Measurements from ENCODE around the gene CDH19. TPM values are rescaled to one million over a fixed set of nuclear protein-coding genes. Genes with fewer than 3 reads are reported as not detected.

The CDH19 gene
- polyA plus RNA-seq, 3 donors = 0.18 to 0.27 (median 0.26) TPM

GRCh38 chr18:66575263-66575662 lies 28.6 kb downstream of the CDH19 start:
- no peak for DNase-seq (ENCODE audit: extremely low read depth in 1 of 11, low read depth in 9 of 11, low spot score in 4 of 11)

- DNase-seq (ENCODE audit: extremely low read depth in 1 of 11, low read depth in 9 of 11, low spot score in 4 of 11) = no peak
Measured at GRCh38 chr18:66571845-66572244, 32.0 kb downstream of the CDH19 start.

GRCh38 chr18:66566616-66567015 lies 37.3 kb downstream of the CDH19 start:
- no peak for DNase-seq (ENCODE audit: extremely low read depth in 1 of 11, low read depth in 9 of 11, low spot score in 4 of 11)

GRCh38 chr18:66564236-66564635 lies 39.7 kb downstream of the CDH19 start:
- no peak for DNase-seq (ENCODE audit: extremely low read depth in 1 of 11, low read depth in 9 of 11, low spot score in 4 of 11)

- no peak for DNase-seq (ENCODE audit: extremely low read depth in 1 of 11, low read depth in 9 of 11, low spot score in 4 of 11)
Measured at GRCh38 chr18:66562279-66562678, 41.6 kb downstream of the CDH19 start.

- no peak for DNase-seq (ENCODE audit: extremely low read depth in 1 of 11, low read depth in 9 of 11, low spot score in 4 of 11)
Measured at GRCh38 chr18:66560094-66560493, 43.8 kb downstream of the CDH19 start.

- DNase-seq (ENCODE audit: extremely low read depth in 1 of 11, low read depth in 9 of 11, low spot score in 4 of 11) = no peak
Measured at GRCh38 chr18:66558773-66559172, 45.1 kb downstream of the CDH19 start.

GRCh38 chr18:66557091-66557490 lies 46.8 kb downstream of the CDH19 start:
- no peak for DNase-seq (ENCODE audit: extremely low read depth in 1 of 11, low read depth in 9 of 11, low spot score in 4 of 11)

- DNase-seq (ENCODE audit: extremely low read depth in 1 of 11, low read depth in 9 of 11, low spot score in 4 of 11) = no peak
Measured at GRCh38 chr18:66555585-66555984, 48.3 kb downstream of the CDH19 start.

GRCh38 chr18:66553824-66554223 lies 50.1 kb downstream of the CDH19 start:
- DNase-seq (ENCODE audit: extremely low read depth in 1 of 11, low read depth in 9 of 11, low spot score in 4 of 11) = no peak

- DNase-seq (ENCODE audit: extremely low read depth in 1 of 11, low read depth in 9 of 11, low spot score in 4 of 11) = peak in 7 of 11 donors; percentile 2 to 52 (median 32)
Measured at GRCh38 chr18:66550366-66550765, 53.5 kb downstream of the CDH19 start.

GRCh38 chr18:66548747-66549146 lies 55.1 kb downstream of the CDH19 start:
- DNase-seq (ENCODE audit: extremely low read depth in 1 of 11, low read depth in 9 of 11, low spot score in 4 of 11) = no peak

GRCh38 chr18:66534110-66534509 lies 69.8 kb downstream of the CDH19 start:
- no peak for DNase-seq (ENCODE audit: extremely low read depth in 1 of 11, low read depth in 9 of 11, low spot score in 4 of 11)

- no peak for DNase-seq (ENCODE audit: extremely low read depth in 1 of 11, low read depth in 9 of 11, low spot score in 4 of 11)
Measured at GRCh38 chr18:66533693-66534092, 70.2 kb downstream of the CDH19 start.

- DNase-seq (ENCODE audit: extremely low read depth in 1 of 11, low read depth in 9 of 11, low spot score in 4 of 11) = no peak
Measured at GRCh38 chr18:66523219-66523991, 80.5 kb downstream of the CDH19 start.

GRCh38 chr18:66513996-66514395 lies 89.9 kb downstream of the CDH19 start:
- DNase-seq (ENCODE audit: extremely low read depth in 1 of 11, low read depth in 9 of 11, low spot score in 4 of 11) = no peak

GRCh38 chr18:66511792-66512191 lies 92.1 kb downstream of the CDH19 start:
- DNase-seq (ENCODE audit: extremely low read depth in 1 of 11, low read depth in 9 of 11, low spot score in 4 of 11) = no peak

- no peak for DNase-seq (ENCODE audit: extremely low read depth in 1 of 11, low read depth in 9 of 11, low spot score in 4 of 11)
Measured at GRCh38 chr18:66511289-66511688, 92.6 kb downstream of the CDH19 start.

- DNase-seq (ENCODE audit: extremely low read depth in 1 of 11, low read depth in 9 of 11, low spot score in 4 of 11) = no peak
Measured at GRCh38 chr18:66510357-66511045, 93.4 kb downstream of the CDH19 start.

- DNase-seq (ENCODE audit: extremely low read depth in 1 of 11, low read depth in 9 of 11, low spot score in 4 of 11) = no peak
Measured at GRCh38 chr18:66508937-66509336, 95.0 kb downstream of the CDH19 start.

GRCh38 chr18:66506178-66506577 lies 97.7 kb downstream of the CDH19 start:
- no peak for DNase-seq (ENCODE audit: extremely low read depth in 1 of 11, low read depth in 9 of 11, low spot score in 4 of 11)

All from renal cortex interstitium (tissue), 11 donors.